GM21576 (cell line): ENCODE measurements around the gene CCR5AS.
"Not testable (repeated sequence)": the region's sequence is repeated elsewhere in the genome, so short reads cannot be mapped to it uniquely, and the experiment has no call there.

ENCODE experiments used
- ATAC-seq: cut with Tn5 transposase; IDR thresholded peaks from one replicate; pipeline ENCODE4 v1.9.1; 2021; ENCODE audit warnings: mild to moderate bottlenecking, moderate library complexity; ENCODE audit not compliant: unreplicated experiment

The CCR5AS gene

GRCh38 chr3:46406788-46407611 is at the start of gene CCR5AS, which contains the start of gene CCRL2:
CCR5AS (minus strand) TSS chr3:46407066.
CCRL2 (plus strand) TSS chr3:46407259; CDS start chr3:46408080, 821 bp downstream.
- no peak for ATAC-seq

- ATAC-seq, result no peak
These were observed 49.3 kb upstream of the CCR5AS start for GRCh38 chr3:46456118-46456517.

DNA sequence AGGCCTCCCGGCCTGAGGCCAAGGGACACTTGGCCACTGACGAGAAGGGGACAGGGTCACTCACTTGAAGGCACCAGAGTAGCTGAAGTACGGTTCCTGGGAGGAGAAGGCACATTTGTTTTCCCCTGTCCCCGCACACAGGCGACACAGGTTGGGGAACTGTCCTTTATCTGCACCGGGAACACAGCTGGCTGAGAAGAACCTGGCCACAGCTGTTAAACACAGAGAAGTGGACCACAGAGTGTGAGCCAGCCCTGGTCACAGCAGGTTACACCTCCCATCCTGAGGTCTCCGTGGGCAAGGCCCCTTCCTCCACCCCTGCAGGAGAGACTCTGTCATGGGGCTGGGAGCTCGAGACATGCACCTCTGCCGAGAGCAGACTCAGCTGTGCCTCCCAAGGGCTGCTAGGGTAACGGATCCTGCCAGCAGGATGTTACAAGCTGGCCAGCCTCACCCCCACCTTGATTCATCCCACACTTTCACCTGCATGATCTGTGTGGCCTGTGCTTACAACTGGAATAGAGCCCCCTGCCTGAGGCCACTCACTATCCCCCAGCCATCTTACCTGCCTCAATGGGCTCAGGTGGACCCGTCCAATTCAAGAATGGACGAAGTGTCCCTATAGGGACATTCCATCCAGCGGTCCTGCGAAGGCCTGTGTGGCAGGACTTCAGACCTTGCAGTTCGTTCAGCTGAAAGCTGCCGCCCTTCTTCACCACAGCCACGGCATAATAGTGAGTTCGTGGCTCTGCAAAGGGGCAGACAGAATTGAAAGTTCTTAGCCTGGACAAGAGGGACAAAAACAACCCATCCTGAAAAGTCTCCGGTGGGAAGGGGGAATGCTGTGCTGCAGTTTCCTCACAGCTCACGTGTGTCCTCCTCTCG is 48.6 kb upstream of the CCR5AS start:
- no peak for ATAC-seq

DNA sequence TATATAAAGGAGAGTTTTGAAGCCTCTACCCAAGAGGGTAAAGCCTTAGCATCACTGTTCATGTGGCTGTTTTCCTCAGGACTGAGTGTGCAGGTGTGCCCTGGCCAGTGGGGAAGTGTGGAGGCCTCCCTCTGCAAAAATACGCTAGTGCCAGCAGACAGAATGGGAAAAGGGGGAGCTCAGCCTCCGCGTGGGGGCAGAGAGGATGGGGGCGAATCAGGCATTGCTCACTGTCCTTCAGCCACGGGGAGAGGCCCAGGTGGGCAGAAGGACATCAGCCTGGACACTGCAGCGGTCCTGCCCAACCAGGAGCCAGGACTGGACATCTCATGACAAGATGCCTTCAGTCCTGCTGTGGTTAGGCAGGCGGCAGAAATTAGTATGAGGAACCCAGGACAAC is 47.7 kb upstream of the CCR5AS start:
- ATAC-seq, result no peak

- no peak for ATAC-seq
These were observed 47.3 kb upstream of the CCR5AS start for GRCh38 chr3:46454209-46454595.

GRCh38 chr3:46453526-46454208 is 46.8 kb upstream of the CCR5AS start:
- no peak for ATAC-seq

- no peak for ATAC-seq
These were observed 43.1 kb upstream of the CCR5AS start for GRCh38 chr3:46449755-46450552.

GRCh38 chr3:46448721-46449120 is 41.9 kb upstream of the CCR5AS start:
- no peak for ATAC-seq

DNA sequence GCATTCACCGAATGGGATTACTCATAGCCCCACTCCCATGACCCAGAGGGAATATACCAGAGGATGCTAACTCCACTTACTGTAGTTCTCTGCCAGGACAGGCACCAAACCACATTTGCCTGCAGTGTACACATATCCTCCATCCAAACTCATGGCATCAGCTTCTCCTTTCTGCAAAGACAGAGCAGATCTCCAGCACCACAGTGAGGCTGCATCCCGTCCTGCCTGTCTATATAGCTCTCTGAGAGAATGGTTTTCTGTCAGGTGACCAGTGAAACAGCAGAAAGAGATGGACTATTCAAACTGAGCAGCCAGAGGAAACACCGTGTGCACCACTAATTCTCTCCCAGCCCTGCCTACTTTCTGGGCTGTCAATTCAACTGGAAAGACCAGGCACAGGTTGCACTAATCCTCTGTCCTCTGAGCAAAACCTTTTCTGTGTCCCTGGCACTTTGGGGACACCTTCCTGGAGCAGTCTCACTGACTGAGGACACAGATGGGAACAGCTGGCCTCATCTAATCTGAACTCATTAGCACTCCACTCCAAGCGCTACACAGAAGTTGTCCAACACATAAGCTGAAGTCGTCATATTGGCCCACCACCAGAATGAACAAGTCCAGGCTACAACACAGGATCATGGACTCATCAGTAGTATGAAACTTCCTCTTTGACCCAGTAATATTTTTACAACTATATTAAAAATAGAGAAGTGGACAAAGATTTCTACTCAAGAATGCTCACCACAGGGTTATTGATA is 40.5 kb upstream of the CCR5AS start:
- ATAC-seq, result no peak

DNA sequence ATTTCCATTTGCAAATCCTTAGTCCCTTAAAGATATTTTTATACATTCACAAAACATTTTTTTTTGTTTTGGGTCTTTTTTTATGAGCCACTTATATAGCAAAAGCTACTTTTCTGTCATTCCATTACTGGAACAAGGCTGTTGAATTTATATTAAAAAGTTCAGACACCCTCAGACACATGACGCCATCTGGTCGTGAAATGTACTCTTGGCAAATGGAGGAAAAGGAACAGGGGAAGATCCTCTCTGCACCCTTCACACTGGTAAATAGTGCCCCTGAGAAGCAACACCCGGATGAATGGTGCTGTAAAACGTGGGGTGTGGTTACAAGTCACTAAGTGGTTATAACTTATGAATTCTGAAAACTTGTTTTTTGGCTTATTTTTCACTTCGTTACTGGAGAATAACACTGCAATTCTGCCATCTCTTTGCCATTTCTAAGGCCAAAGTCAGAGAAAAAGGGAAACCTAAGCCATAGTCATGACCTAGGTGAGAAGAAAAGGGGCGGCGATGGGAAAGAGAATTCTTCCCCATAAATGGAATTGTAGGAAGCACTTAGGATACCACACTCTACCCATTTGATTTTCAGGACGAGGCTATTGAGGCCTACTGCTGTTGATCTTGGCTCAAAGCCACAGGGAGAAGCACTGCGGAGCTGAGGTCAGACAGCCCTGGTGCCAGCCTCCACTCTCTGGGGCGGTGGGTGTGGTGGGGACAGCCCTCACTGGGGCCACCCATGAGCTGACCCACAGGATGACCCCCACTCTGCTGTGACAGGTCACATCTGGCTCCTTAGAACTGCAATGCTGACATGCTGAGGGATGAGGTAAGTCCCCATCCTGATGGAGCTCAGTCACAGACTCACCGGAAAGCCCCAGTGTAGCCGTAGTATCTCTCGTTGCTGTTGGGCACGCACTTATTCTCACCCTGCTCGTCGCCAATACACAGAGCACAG is 36.0 kb upstream of the CCR5AS start:
- no peak for ATAC-seq

DNA sequence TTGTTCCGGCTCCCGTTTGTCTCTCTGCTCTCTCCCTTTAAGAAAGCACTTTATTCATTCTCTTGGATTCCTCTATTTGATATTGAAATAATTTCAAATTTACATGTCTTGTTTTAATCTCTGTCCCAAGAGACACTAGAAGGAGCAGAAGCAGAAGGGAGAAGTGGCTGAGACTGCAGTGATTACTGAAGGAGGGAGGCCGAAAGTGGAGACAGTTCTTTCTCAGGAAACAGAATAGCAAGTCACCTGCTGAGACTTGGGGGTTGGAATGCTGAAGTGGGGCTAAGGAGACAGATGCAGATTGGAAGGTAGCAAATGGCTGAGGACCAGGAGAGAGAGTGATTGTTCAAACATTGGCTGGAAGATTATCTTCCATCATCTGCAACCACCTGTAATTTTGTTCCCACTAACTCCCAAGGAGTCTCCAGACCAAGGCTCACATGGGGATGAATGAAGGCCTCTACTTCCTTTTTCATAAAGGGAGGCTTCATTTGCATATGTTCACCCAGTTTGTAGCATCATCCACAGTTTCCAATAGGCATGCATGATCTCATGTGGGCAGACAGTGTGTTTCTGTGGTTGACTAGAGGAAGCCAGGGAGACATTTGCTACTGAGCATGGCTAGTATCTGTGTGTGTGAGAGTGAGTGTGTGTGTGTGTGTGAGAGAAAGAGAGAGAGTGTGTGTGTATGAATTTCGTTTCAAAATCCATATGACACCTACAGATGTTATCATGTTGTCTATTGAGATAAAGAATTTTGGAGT is 33.8 kb upstream of the CCR5AS start:
- no peak for ATAC-seq

GRCh38 chr3:46438831-46439230 is 32.0 kb upstream of the CCR5AS start:
- ATAC-seq, result no peak

GRCh38 chr3:46435081-46435726 is 28.3 kb upstream of the CCR5AS start:
- ATAC-seq, result no peak

- no peak for ATAC-seq
These were observed 27.0 kb upstream of the CCR5AS start for GRCh38 chr3:46433841-46434240.

DNA sequence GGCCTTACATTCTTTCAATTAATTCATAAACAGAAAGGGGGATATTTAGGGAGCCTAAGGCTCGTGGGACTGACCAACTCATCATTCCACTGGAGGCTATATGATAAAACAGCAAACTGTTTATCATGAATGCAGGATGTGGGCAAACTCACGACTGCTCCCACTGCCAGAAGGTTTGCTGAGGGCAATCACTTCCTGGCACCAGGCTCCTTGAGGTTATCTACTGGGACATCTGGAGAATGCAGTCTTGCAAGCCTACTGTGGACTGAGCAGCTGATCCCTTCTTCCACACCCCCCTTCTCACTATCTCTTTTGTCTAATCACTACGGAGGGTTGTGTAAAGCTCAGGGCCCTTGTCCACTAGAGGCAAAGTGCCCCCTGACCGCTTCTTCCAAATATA is 26.3 kb upstream of the CCR5AS start:
- not testable (repeated sequence) for ATAC-seq

DNA sequence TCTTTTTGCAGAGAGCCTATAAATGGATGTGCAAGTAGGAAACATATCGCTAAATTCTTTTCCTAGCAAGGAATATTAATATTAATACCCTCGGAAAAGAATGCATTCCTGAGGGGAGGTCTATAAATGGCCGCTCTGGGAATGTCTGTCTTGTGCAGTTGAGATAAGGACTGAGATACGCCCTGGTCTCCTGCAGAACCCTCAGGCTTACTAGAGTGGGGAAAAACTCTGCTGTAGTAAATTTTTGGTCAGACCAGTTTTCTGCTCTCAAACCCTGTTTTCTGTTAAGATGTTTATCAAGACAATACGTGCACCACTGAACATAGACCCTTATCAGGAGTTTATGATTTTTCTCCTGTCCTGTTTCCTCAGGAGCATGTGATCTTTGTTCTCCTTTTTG is 25.0 kb upstream of the CCR5AS start:
- ATAC-seq, result not testable (repeated sequence)

- ATAC-seq, result not testable (repeated sequence)
These were observed 24.0 kb upstream of the CCR5AS start for GRCh38 chr3:46430879-46431278.
